Effector memory CD4-positive, alpha-beta T cell (primary cell): Measurements from ENCODE around the gene STRIP2.

Source experiments
- DNase-seq, 3 donors: peaks; one replicate each; pipeline ENCODE4 v3.0.0-alpha.2; 2020
- H3K27ac ChIP-seq: 2 replicates; pipeline ENCODE4 v1.7.0; 2013; ENCODE audit warnings: mild to moderate bottlenecking, low read length, moderate library complexity; ENCODE audit not compliant: insufficient read depth, poor library complexity, severe bottlenecking
- H3K27me3 ChIP-seq: replicated peaks from 2 replicates; pipeline ENCODE4 v1.7.0; 2013; ENCODE audit warnings: mild to moderate bottlenecking, low read length; ENCODE audit not compliant: insufficient read depth, control insufficient read depth, poor library complexity, severe bottlenecking
- H3K36me3 ChIP-seq: 2 replicates; pipeline ENCODE4 v1.7.0; 2013; ENCODE audit warnings: mild to moderate bottlenecking, low read length, moderate library complexity; ENCODE audit not compliant: control insufficient read depth, insufficient read depth
- H3K4me1 ChIP-seq: 2 replicates; pipeline ENCODE4 v1.7.0; 2013; ENCODE audit warnings: low read length, mild to moderate bottlenecking; ENCODE audit not compliant: control insufficient read depth, insufficient read depth, poor library complexity, severe bottlenecking
- H3K4me3 ChIP-seq: 2 replicates; pipeline ENCODE4 v1.7.0; 2013; ENCODE audit warnings: low read length, low read depth, mild to moderate bottlenecking; ENCODE audit not compliant: insufficient read depth, poor library complexity, severe bottlenecking
- H3K9me3 ChIP-seq: 2 replicates; pipeline ENCODE4 v1.7.0; 2013; ENCODE audit warnings: mild to moderate bottlenecking, low read length, moderate library complexity; ENCODE audit not compliant: control insufficient read depth

The STRIP2 gene

GRCh38 chr7:129421717-129422250 is 12.4 kb upstream of the STRIP2 start:
- no peaks in the 10 kb centered on the region for H3K27me3 ChIP-seq
- H3K9me3 ChIP-seq, result no peaks in the 10 kb centered on the region
- no peaks in the 10 kb centered on the region for H3K4me1 ChIP-seq
- DNase-seq, result no peak
- peaks cover 7% of the 10 kb centered on the region for H3K36me3 ChIP-seq
- no peak overlapping the region for H3K4me3 ChIP-seq
- no peak overlapping the region for H3K27ac ChIP-seq

- no peak for DNase-seq
- Histone ChIP-seq H3K36me3 (peaks cover 7% of the 10 kb centered on the region), H3K4me1 (no peaks in the 10 kb centered on the region)
Observed at GRCh38 chr7:129422727-129423126, 11.5 kb upstream of the STRIP2 start.

GRCh38 chr7:129423700-129424410 is 10.4 kb upstream of the STRIP2 start:
- H3K27me3 ChIP-seq, result no peaks in the 10 kb centered on the region
- no peak for DNase-seq
- H3K4me1 ChIP-seq, result no peaks in the 10 kb centered on the region
- no peak overlapping the region for H3K4me3 ChIP-seq
- H3K36me3 ChIP-seq, result peaks cover 7% of the 10 kb centered on the region
- H3K27ac ChIP-seq, result no peak overlapping the region
- no peaks in the 10 kb centered on the region for H3K9me3 ChIP-seq

More at GRCh38 chr7:129422727-129423126, 11.5 kb upstream of the STRIP2 start:
- Histone ChIP-seq H3K4me3 (no peak overlapping the region), H3K27me3 (no peaks in the 10 kb centered on the region), H3K27ac (no peak overlapping the region), H3K9me3 (no peaks in the 10 kb centered on the region)

GRCh38 chr7:129426482-129426881 is 7.8 kb upstream of the STRIP2 start:
- Histone ChIP-seq H3K36me3 (peaks cover 7% of the 10 kb centered on the region), H3K27ac (no peak overlapping the region), H3K4me1 (no peaks in the 10 kb centered on the region), H3K4me3 (no peak overlapping the region), H3K27me3 (no peaks in the 10 kb centered on the region), H3K9me3 (no peaks in the 10 kb centered on the region)
- DNase-seq, result no peak

- Histone ChIP-seq H3K36me3 (peaks cover 5% of the 10 kb centered on the region), H3K4me3 (no peak overlapping the region), H3K27ac (no peak overlapping the region), H3K9me3 (no peaks in the 10 kb centered on the region), H3K27me3 (no peaks in the 10 kb centered on the region), H3K4me1 (no peaks in the 10 kb centered on the region)
- DNase-seq, result no peak
Observed at GRCh38 chr7:129427526-129428045, 6.6 kb upstream of the STRIP2 start.

GRCh38 chr7:129431911-129432643 is 2.2 kb upstream of the STRIP2 start:
- no peak for DNase-seq
- Histone ChIP-seq H3K4me1 (peaks cover 6% of the 10 kb centered on the region), H3K27me3 (peaks cover 14% of the 10 kb centered on the region), H3K36me3 (no peaks in the 10 kb centered on the region), H3K27ac (no peak overlapping the region), H3K4me3 (no peak overlapping the region), H3K9me3 (no peaks in the 10 kb centered on the region)

- H3K4me3 ChIP-seq, result peak overlapping the region; percentile 76
- DNase-seq, result no peak
- no peaks in the 10 kb centered on the region for H3K36me3 ChIP-seq
- peaks cover 6% of the 10 kb centered on the region for H3K4me1 ChIP-seq
- peaks cover 14% of the 10 kb centered on the region for H3K27me3 ChIP-seq
- H3K9me3 ChIP-seq, result no peaks in the 10 kb centered on the region
- no peak overlapping the region for H3K27ac ChIP-seq
Observed at GRCh38 chr7:129434675-129435318, 565 bp downstream of the STRIP2 start.

- H3K4me1 ChIP-seq, result peaks cover 6% of the 10 kb centered on the region
- no peak overlapping the region for H3K4me3 ChIP-seq
- no peak for DNase-seq
- no peaks in the 10 kb centered on the region for H3K9me3 ChIP-seq
- peaks cover 14% of the 10 kb centered on the region for H3K27me3 ChIP-seq
- no peaks in the 10 kb centered on the region for H3K36me3 ChIP-seq
- no peak overlapping the region for H3K27ac ChIP-seq
Observed at GRCh38 chr7:129435414-129435829, 1.2 kb downstream of the STRIP2 start.

GRCh38 chr7:129436335-129436923 is 2.2 kb downstream of the STRIP2 start:
- peaks cover 14% of the 10 kb centered on the region for H3K27me3 ChIP-seq
- no peaks in the 10 kb centered on the region for H3K36me3 ChIP-seq
- H3K4me3 ChIP-seq, result no peak overlapping the region
- no peaks in the 10 kb centered on the region for H3K9me3 ChIP-seq
- no peak for DNase-seq
- peaks cover 6% of the 10 kb centered on the region for H3K4me1 ChIP-seq
- no peak overlapping the region for H3K27ac ChIP-seq
